IMR-90 (cell line): ENCODE measurements around the gene NUMA1.

ENCODE experiments used
- CEBPB ChIP-seq: IDR thresholded peaks from 2 replicates; pipeline ENCODE4 v1.6.1; 2012; ENCODE audit warnings: low read depth, low read length, improper control_type of control experiment
- CHD1 ChIP-seq: IDR thresholded peaks from 2 replicates; pipeline ENCODE4 v1.6.1; 2012; ENCODE audit warnings: low read depth, low read length, improper control_type of control experiment
- NFE2L2 ChIP-seq: fragments of 150-350 bp; IDR thresholded peaks from 2 replicates; pipeline ENCODE4 v1.6.1; 2016; ENCODE audit warnings: low read depth, mild to moderate bottlenecking, low read length
- POLR2A ChIP-seq: IDR thresholded peaks from 2 replicates; pipeline ENCODE4 v1.6.1; 2012; ENCODE audit warnings: mild to moderate bottlenecking, low read depth, low read length
- RAD21 ChIP-seq: IDR thresholded peaks from 2 replicates; pipeline ENCODE4 v1.6.1; 2012; ENCODE audit warnings: low read length, improper control_type of control experiment
- RFX5 ChIP-seq: IDR thresholded peaks from 2 replicates; pipeline ENCODE4 v1.8.0; 2012; ENCODE audit warnings: low read depth, mild to moderate bottlenecking, low read length, moderate library complexity
- SMC3 ChIP-seq: fragments of 150-350 bp; IDR thresholded peaks from 2 replicates; pipeline ENCODE4 v1.6.1; 2016; ENCODE audit warnings: low read depth, mild to moderate bottlenecking, antibody characterized with exemption, low read length, moderate library complexity
- TF ChIP-seq, protein P1 (sequence below): conservative IDR thresholded peaks from 2 replicates; pipeline ENCODE4 v1.5.1; 2012; ENCODE audit warnings: mild to moderate bottlenecking, low read depth, low read length, improper control_type of control experiment
- TF ChIP-seq, protein P2 (sequence below): fragments of 150-350 bp; IDR thresholded peaks from 2 replicates; pipeline ENCODE4 v1.6.1; 2017; ENCODE audit warnings: mild to moderate bottlenecking, antibody characterized with exemption, low read length, low read depth
- TF ChIP-seq, protein P3 (sequence below): fragments of 150-350 bp; IDR thresholded peaks from 2 replicates; pipeline ENCODE4 v1.6.1; 2016; ENCODE audit warnings: low read depth, mild to moderate bottlenecking, low read length, moderate library complexity, borderline replicate concordance

DNA sequence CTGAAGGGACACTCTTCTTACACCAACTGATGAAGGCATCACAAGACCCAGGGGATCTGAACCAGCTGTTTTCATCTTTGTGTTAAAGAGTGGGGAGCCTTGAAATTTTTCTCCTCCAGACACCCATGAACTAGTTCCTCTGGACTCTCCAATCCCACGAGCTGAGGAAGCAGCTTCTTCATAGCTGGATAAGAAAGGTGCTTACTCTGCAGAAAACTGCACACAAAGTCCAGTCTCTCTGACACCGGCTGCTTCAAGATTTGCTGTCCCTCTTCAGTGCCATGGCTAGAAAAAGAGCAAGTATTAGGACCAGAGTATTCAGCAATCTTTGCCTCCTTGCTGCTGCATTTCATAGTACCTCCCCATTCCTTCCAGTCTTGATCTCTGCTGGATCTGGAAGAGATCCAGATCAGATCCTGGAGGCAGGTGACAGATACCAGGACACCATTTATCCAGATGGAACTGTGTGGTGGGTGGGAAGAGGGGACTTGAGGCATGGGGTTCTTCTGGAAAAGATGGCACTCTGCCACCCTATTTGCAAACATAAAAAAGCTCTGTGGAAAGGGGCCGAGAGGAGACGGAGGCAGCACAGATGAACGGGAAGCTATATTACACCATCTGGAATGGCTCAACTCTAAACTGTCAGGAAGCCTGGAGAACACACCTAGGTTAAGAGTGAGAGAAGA lies 56.1 kb downstream of the NUMA1 start:
- TF ChIP-seq NFE2L2 (no peak), RFX5 (no peak), CHD1 (no peak), SMC3 (no peak), RAD21 (no peak), POLR2A (no peak), CEBPB (no peak)
- TF ChIP-seq, protein P1, sequence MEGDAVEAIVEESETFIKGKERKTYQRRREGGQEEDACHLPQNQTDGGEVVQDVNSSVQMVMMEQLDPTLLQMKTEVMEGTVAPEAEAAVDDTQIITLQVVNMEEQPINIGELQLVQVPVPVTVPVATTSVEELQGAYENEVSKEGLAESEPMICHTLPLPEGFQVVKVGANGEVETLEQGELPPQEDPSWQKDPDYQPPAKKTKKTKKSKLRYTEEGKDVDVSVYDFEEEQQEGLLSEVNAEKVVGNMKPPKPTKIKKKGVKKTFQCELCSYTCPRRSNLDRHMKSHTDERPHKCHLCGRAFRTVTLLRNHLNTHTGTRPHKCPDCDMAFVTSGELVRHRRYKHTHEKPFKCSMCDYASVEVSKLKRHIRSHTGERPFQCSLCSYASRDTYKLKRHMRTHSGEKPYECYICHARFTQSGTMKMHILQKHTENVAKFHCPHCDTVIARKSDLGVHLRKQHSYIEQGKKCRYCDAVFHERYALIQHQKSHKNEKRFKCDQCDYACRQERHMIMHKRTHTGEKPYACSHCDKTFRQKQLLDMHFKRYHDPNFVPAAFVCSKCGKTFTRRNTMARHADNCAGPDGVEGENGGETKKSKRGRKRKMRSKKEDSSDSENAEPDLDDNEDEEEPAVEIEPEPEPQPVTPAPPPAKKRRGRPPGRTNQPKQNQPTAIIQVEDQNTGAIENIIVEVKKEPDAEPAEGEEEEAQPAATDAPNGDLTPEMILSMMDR, result no peak
- TF ChIP-seq, protein P2, sequence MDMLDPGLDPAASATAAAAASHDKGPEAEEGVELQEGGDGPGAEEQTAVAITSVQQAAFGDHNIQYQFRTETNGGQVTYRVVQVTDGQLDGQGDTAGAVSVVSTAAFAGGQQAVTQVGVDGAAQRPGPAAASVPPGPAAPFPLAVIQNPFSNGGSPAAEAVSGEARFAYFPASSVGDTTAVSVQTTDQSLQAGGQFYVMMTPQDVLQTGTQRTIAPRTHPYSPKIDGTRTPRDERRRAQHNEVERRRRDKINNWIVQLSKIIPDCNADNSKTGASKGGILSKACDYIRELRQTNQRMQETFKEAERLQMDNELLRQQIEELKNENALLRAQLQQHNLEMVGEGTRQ, result no peak
- TF ChIP-seq, protein P3, sequence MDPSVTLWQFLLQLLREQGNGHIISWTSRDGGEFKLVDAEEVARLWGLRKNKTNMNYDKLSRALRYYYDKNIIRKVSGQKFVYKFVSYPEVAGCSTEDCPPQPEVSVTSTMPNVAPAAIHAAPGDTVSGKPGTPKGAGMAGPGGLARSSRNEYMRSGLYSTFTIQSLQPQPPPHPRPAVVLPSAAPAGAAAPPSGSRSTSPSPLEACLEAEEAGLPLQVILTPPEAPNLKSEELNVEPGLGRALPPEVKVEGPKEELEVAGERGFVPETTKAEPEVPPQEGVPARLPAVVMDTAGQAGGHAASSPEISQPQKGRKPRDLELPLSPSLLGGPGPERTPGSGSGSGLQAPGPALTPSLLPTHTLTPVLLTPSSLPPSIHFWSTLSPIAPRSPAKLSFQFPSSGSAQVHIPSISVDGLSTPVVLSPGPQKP, result no peak
